PC-9 (cell line): Measurements from ENCODE around the gene SLC15A1. TPM values are rescaled to one million over a fixed set of nuclear protein-coding genes. Genes with fewer than 3 reads are reported as not detected.

Source experiments
- BruUV-seq: library from RNA; stranded (reverse); fragments of 400-500 nt; replicated peaks from 2 replicates; lab custom pipeline; 2021; lab: Mats Ljungman, UMichigan
- CTCF ChIA-PET: fragments of 300-600 bp; sonication (Branson Sonifier 250); formaldehyde crosslinking; loops from one replicate; lab custom pipeline; 2022; ENCODE audit warnings: antibody characterized with exemption; lab: Charles Lee
- POLR2A ChIA-PET: fragments of 300-600 bp; sonication (Branson Sonifier 250); formaldehyde crosslinking; loops from one replicate; lab custom pipeline; 2022; ENCODE audit warnings: antibody characterized with exemption; ENCODE audit not compliant: unreplicated experiment; lab: Charles Lee
- DNase-seq, 2 experiments: peaks; one replicate each; pipeline versions ENCODE4 v3.0.0 to v3.0.0-alpha.2; 2015 to 2022; ENCODE audit warnings: mixed read lengths in 1 of 2
- H2AFZ ChIP-seq: fragments of 200-600 bp; sonication (generic); 2 replicates; pipeline ENCODE4 v1.8.1; 2017; ENCODE audit warnings: antibody characterized with exemption
- H3F3A ChIP-seq: fragments of 200-600 bp; sonication (generic); 2 replicates; pipeline ENCODE4 v1.8.1; 2017; ENCODE audit warnings: antibody characterized with exemption, mild to moderate bottlenecking, low read depth; ENCODE audit not compliant: insufficient read depth
- H3K27ac ChIP-seq: fragments of 200-600 bp; sonication (generic); 2 replicates; pipeline ENCODE4 v1.6.1; 2016; ENCODE audit warnings: mixed run types
- H3K27me3 ChIP-seq: fragments of 200-600 bp; sonication (generic); 2 replicates; pipeline ENCODE4 v1.6.1; 2016; ENCODE audit warnings: low read depth, mixed run types; ENCODE audit not compliant: insufficient read depth
- H3K36me3 ChIP-seq: fragments of 200-600 bp; sonication (generic); 2 replicates; pipeline ENCODE4 v1.6.1; 2016; ENCODE audit warnings: low read depth, mixed run types
- H3K4me1 ChIP-seq: fragments of 200-600 bp; sonication (generic); replicated peaks from 2 replicates; pipeline ENCODE4 v1.6.1; 2016; ENCODE audit warnings: mixed run types; ENCODE audit not compliant: insufficient read depth
- H3K4me2 ChIP-seq: fragments of 200-600 bp; sonication (generic); 2 replicates; pipeline ENCODE4 v1.6.1; 2017; ENCODE audit warnings: mixed run types
- H3K4me3 ChIP-seq: fragments of 200-600 bp; sonication (generic); 2 replicates; pipeline ENCODE4 v1.6.1; 2016; ENCODE audit warnings: mixed run types
- H3K79me2 ChIP-seq: fragments of 200-600 bp; sonication (generic); 2 replicates; pipeline ENCODE4 v1.6.1; 2017; ENCODE audit warnings: low read depth, mixed run types
- H3K9me2 ChIP-seq: fragments of 200-600 bp; sonication (generic); 2 replicates; pipeline ENCODE4 v1.8.1; 2017; ENCODE audit warnings: mild to moderate bottlenecking; ENCODE audit not compliant: insufficient read depth
- H3K9me3 ChIP-seq: fragments of 200-600 bp; sonication (generic); 2 replicates; pipeline ENCODE4 v1.8.1; 2016; ENCODE audit warnings: low read depth; ENCODE audit not compliant: insufficient read depth
- H4K20me1 ChIP-seq: fragments of 200-600 bp; sonication (generic); 2 replicates; pipeline ENCODE4 v1.8.1; 2017; ENCODE audit not compliant: insufficient read depth
- EZH2 ChIP-seq: fragments of 200-600 bp; sonication (generic); IDR thresholded peaks from 2 replicates; pipeline ENCODE4 v1.8.0; 2017; ENCODE audit warnings: antibody characterized with exemption, low read depth
- intact Hi-C: fragments of 100-400 bp; cut with micrococcal nuclease; formaldehyde crosslinking; loops from one replicate; pipeline ENCODE4 v1.10.0; 2022; ENCODE audit not compliant: unreplicated experiment
- total RNA-seq: library from RNA; stranded (reverse); gene quantifications from 2 replicates; pipeline ENCODE4 v1.2.3, GENCODE V29; 2021
- TF ChIP-seq, protein P1 (sequence below): fragments of 200-600 bp; sonication (generic); conservative IDR thresholded peaks from 2 replicates; pipeline ENCODE4 v1.6.1; 2017; ENCODE audit warnings: mixed run types, antibody characterized with exemption, mild to moderate bottlenecking, moderate library complexity

SLC15A1 gene
- total RNA-seq, 1 experiment from 2014 or later = 0.55 TPM

DNA sequence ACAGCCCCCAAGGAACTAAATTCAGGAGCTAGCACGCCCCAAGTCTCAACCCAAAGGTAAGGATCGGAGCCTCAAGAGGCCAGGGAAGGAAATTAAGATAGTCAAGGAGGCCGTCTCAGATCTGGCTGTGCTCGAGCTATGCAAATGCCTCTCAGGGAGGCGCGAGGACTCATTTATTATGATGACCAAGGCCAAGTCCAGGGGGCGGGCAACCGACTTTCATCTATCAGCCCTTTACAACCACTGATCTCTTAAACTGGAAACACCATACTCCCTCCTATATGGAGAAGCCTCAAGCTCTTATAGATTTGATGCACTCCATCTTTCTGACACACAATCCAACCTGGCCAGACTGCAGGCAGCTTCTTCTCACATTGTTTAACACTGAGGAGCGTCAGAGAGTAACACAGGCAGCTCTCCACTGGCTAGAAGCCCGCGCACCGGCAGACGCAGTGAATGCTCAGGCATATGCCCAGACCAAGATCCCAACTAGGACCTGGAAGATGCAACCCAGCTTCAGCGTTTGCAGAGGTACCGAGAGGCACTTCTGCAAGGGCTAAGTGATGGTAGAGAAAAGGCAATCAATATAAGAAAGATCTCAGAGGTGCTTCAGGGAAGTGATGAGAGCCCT, 9.6 kb upstream of the SLC15A1 start:
- Histone ChIP-seq H4K20me1 (no peaks in the 10 kb centered on the region), H3K79me2 (no peaks in the 10 kb centered on the region), H3K36me3 (no peaks in the 10 kb centered on the region), H2AFZ (peak overlapping the region; percentile 15; the same call in 1 of the 2 replicates), H3K4me1 (no peaks in the 10 kb centered on the region), H3K9me2 (no peaks in the 10 kb centered on the region), H3F3A (no peaks in the 10 kb centered on the region), H3K27me3 (peaks cover 3% of the 10 kb centered on the region; the same call in 1 of the 2 replicates), H3K9me3 (no peaks in the 10 kb centered on the region), H3K27ac (no peak overlapping the region), H3K4me2 (peak overlapping the region; percentile 65), H3K4me3 (peak overlapping the region; percentile 25; the same call in 1 of the 2 replicates)
- ChIA-PET POLR2A (no interaction called here), CTCF (interaction anchor here (0.6 to 0.7 kb wide), 3 partner anchors 14 to 625 kb away, joined by 3 to 9 read pairs (median 5); no protein-coding TSS in a partner anchor)
- no peak for DNase-seq
- TF ChIP-seq EZH2 = no peak
- TF ChIP-seq, protein P1, sequence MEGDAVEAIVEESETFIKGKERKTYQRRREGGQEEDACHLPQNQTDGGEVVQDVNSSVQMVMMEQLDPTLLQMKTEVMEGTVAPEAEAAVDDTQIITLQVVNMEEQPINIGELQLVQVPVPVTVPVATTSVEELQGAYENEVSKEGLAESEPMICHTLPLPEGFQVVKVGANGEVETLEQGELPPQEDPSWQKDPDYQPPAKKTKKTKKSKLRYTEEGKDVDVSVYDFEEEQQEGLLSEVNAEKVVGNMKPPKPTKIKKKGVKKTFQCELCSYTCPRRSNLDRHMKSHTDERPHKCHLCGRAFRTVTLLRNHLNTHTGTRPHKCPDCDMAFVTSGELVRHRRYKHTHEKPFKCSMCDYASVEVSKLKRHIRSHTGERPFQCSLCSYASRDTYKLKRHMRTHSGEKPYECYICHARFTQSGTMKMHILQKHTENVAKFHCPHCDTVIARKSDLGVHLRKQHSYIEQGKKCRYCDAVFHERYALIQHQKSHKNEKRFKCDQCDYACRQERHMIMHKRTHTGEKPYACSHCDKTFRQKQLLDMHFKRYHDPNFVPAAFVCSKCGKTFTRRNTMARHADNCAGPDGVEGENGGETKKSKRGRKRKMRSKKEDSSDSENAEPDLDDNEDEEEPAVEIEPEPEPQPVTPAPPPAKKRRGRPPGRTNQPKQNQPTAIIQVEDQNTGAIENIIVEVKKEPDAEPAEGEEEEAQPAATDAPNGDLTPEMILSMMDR = no peak
- intact Hi-C loops = no loop called here
- BruUV-seq = no TSS peak

DNA sequence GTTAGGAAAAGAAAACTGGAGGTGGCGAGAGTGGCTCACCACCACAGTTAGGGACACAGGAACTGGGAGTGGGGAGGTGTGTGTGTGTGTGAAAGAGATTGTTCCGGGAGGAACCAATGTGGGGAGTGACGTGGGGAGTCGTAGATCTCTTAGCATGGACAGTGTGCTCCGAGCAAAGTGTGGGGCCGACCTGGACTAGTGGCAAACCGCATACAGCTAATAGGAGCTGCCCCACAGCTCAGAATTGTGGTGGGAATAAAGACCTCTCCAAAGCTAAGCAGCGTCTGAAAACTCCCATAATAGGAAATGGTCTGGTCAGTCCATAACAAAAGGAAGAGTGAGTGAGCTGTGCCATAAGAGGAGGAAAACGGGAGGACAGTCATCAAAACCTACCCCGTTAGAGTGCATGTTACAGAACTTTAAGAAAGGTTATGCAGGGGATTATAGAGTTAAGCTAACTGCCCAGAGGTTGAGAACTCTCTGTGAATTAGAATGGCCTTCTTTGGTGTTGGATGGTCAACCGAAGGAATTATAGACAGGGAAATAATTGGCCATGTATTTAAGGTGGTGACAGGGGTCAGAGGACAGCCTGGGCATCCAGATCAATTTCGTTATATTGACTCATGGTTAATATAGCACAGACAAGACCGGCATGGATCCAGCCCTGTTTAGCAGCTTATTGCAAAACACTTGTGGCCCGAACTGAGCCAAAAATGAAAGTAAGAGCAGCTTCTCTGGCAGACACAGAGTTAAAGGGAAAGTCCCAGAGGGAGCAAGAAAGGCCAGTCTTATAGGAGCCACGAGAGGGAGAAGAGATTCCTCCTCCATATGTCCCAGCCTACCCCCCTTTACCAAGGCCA, 8.9 kb upstream of the SLC15A1 start:
- Histone ChIP-seq H3K9me2 (no peaks in the 10 kb centered on the region), H2AFZ (peak overlapping the region; percentile 15; the same call in 1 of the 2 replicates), H3K4me3 (peak overlapping the region; percentile 25; the same call in 1 of the 2 replicates), H3K9me3 (no peaks in the 10 kb centered on the region), H3K36me3 (no peaks in the 10 kb centered on the region), H3K27ac (no peak overlapping the region), H4K20me1 (no peaks in the 10 kb centered on the region), H3F3A (no peaks in the 10 kb centered on the region), H3K27me3 (no peaks in the 10 kb centered on the region; the same call in 1 of the 2 replicates), H3K79me2 (no peaks in the 10 kb centered on the region), H3K4me1 (no peaks in the 10 kb centered on the region), H3K4me2 (peak overlapping the region; percentile 65)
- ChIA-PET POLR2A (interaction anchor here (0.6 kb wide), 1 partner anchor 431 kb away, joined by 3 read pairs; no protein-coding TSS in a partner anchor), CTCF (interaction anchor here (0.6 to 0.7 kb wide), 3 partner anchors 15 to 625 kb away, joined by 3 to 9 read pairs (median 5); no protein-coding TSS in a partner anchor)
- TF ChIP-seq EZH2 = no peak
- TF ChIP-seq, protein P1 = no peak
- BruUV-seq = no TSS peak
- intact Hi-C loops = no loop called here
- DNase-seq = peak in 1 of 2 experiments; percentile 49

DNA sequence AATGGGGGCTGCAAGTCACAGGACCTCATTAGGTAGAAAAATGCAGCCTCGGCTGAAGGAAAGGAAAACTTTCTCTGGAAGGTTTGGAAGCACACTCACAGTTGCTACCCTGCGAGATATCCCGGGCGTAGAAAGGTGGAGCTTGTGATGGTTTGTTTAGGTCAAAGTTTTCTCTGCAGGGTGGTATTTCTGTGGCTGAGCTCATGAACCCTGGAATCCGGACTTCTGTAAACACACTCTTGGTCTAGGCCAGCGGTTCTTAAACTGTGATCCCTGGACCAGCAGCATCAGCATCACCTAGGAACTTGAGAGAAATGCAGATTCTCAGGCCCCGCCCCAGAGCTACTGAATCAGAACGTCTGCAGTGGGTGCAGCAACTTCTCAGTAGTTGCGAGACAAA, 3.3 kb upstream of the SLC15A1 start:
- Histone ChIP-seq H3K4me3 (no peak overlapping the region), H3K9me2 (no peaks in the 10 kb centered on the region), H3K36me3 (no peaks in the 10 kb centered on the region), H2AFZ (no peak overlapping the region), H3K4me2 (no peak overlapping the region), H3K79me2 (no peaks in the 10 kb centered on the region), H4K20me1 (no peaks in the 10 kb centered on the region), H3K4me1 (peaks cover 9% of the 10 kb centered on the region), H3K27ac (no peak overlapping the region), H3K27me3 (no peaks in the 10 kb centered on the region), H3F3A (peaks cover 12% of the 10 kb centered on the region; the same call in 1 of the 2 replicates), H3K9me3 (no peaks in the 10 kb centered on the region; the same call in none of the 2 replicates)
- intact Hi-C loops = no loop called here
- no TSS peak for BruUV-seq
- ChIA-PET POLR2A (no interaction called here), CTCF (interaction anchor here (0.6 kb wide), 1 partner anchor 22 kb away, joined by 3 read pairs; no protein-coding TSS in a partner anchor)
- DNase-seq = no peak
- no peak for TF ChIP-seq EZH2
- TF ChIP-seq, protein P1 = no peak
